HCEC 1CT (cell line): ENCODE results near the gene ZNF775.

Experiments used
- DNase-seq: peaks from one replicate; pipeline ENCODE4 v3.0.0-alpha.2; 2017

Gene ZNF775

DNA sequence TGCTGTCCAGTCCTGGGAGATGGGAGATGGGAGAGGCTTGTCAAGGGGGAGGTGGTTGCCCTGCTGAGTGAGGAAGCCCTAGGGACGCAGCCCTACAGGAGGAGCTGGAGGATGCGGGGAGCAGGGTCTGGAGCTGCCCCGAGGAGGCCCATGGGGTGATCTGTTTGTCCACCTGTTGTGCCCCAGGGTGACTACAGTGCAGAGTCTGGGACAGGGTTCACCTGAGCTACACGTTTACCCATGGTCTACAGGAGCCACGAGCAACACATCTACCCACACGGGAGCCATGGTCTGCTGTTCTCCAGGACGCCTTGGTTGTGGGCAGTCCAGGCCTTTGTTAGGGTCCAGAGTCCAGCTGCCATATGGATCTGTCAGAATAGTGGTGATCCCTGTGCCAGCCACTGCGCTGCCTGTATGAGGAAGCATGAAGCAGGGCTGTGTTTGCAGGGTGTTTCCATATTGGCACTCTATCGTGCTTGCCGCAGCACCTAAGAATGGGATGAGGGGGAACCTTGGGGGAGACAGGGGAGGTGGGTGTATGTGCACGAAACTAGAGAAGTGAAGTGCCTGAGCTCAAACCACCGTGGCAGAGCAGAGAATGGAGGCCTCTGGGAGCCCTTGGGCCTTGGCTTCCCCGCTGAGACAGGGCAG, 23.7 kb downstream of the ZNF775 start:
- no peak for DNase-seq

DNA sequence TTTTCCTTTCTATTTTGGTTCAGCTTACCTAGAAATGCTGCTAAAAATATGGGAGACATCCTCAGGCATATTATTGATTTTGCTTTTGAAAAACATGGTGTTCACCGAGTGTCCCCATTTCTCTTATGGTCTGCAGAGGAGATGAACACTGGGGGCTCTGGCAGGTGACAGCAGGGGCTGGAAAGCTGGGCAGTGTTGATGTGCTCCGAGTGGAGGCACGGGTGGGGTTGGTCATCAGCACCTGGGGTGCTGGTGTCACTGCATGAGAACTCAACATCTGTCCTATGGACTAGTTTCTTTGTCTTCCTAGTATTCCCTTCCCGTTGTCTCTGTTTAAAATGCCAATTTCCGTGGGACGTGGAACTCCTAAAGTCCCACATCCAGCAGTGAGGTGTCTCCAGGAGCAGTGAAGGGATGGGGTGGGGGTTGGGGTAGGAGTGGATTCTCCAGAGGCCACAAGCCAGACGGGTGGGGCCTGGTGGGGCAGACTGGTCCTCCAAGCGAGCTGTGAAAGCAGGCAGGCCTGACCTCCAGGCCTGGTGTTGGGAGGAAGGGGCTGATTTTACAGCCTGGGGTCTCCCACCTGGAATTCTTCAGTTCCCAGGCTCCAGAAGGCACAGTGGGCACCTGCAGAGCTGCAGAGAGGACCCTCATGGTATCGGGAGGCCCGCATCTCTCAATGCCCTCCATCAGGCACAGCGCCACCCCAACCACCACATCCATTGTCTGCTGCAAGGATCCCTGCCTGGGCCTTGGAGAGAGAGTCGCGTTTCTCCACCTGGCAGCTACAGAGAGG, 24.4 kb downstream of the ZNF775 start:
- DNase-seq, result no peak

DNA sequence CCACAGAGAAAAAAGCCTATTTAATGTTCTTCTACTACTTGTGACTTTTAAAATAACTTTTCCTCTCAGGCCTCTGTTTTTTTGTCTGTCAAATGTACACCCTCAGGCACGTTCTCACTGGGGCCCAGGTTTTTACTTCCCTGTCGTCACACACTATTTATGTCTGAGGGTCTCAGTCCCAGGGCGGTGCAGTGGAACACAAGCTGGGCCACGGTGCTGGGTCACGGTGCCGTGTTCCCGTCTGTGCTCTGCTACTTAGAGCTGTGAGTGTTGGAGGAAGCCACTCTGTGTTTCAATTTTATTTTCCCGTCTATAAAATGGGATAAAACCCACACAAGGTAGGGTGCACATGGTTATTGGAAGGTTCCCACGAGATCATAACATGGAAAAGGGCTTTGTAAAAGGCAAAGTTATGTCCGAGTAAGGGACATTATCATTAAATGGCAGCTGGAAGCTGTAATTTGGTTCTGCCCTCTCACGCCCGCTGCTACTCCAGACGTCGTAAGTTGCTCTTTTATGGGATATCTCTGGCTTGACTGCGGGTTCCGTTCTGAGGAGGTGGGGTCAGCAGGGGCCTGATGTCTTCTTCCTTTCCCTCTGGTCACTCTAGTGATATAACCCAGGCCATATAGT, 25.2 kb downstream of the ZNF775 start:
- no peak for DNase-seq

DNA sequence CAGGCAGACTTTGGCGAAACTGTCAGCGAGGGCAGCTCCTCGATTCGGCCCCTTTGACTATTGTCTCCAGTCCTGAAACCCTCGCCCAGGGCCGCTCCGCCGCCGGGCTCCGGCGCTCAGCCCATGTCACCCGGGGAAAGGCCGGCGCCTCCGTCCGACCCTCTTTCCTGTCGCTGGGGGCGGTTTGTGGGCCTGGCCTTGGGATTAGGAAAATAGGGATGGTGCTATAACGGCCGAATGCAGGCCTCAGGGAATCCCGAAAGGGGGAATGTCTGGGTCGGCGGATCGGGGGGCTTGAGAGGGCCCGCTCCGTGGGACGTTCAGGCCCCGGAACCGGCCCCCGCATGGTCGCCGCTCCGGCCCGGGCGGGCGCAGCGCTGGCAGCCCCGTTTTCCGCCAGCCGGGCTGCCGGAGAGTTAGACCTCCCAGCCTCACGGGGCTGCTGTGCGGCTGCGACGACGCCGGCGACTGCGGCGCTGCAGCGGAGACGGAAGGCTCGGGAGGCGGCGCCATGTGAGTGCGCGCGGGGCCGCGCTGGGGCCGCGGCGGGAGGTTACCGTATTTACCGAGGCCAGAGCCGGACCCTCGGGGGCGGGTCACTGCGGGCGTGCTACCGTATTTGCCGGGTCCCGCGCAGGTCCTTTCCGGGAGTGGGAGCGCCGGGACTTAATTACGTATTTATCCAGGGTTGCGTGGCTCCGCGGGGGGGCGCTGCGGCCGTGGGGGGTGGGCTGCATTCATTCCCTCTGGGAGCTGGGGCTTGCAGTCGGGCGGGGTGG, 25.9 kb downstream of the ZNF775 start:
- DNase-seq, result peak; percentile 89

DNA sequence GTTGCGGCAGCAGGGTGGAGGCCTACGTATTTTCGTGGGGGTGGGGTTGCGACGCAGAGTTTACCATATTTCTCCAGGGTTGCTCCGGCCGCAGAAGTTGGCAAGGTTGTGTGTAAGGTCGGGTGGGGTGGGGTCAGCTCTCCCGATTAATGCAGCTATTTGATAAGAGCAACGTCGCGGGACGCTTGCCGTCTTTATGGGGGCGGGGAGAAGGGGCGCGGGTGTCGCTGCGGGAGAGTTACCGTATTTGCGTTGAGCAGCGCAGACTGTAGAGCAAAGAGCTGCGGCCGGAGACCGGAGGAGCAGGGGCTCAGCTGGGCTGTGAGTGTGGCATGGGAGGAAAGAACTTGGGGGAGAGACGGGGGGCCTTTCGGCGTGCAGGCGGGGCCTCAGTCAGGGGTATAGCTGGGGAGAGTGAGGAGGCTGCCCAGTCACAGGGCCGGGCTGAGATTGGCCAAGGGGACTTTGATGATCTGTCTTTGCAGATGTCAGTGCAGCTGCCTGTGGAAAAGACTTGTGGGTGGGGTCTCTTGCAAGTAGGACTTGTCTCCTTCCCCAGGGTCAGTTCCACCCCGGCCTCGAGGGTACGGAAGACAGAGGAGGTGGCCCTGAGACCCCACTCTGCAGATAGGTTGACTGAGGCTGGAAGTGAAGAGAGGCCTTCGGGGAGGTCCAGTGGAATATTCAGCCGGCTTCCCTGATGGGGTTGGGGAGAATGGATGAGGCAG, 26.6 kb downstream of the ZNF775 start:
- no peak for DNase-seq

DNA sequence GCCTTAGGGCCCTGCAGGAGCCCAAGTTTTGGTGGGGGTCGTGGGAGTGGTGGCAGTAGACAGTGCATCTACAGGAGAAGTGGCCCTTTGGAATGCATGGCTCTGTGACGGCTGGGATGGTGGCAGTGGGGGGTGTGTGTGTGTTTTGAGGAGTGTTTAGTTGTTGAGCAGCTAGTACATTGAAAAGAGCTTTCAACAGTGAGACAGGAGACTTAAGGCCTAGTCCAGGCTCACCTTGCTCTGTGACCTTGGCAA, 27.1 kb downstream of the ZNF775 start:
- no peak for DNase-seq

DNA sequence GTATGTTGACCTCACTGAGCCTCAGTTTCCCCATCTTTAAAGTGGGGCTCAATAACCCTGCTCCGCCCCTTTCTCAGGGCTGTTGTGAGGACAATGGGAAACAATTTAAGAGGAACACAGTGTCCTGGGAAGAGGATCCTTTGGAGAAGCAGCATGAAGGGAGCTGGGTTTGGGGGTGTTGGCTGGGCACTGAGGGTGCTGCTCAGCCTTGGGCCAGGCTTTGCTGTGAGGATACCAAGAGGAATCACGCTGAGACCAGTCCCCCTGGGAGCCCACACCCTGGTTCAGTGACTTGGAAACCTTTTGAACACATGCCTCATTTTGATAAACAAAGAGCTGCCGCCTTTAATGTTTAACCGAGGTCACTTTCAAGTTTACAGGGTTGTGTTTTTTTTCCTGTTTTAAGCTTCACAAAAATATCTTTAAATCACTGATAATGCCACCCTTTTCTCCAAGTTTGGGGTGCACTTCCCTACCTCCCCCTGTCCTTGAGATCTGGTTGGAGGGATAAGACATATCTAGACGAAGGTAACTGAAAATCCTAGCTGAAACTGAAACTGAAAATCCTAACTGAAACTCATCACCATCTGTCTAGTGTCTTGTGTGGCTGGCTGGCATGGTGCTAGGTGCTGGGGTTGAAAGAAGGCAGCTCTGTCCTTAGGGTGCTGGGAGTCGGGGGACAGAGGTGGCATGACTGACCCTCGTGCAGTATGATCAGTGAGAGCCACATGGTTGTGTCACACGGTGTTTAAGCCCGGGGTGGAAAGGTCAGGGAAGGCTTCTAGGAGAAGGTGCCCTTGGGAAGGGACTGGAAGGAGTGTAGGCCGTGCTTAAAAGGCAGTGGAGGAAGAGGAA, 27.7 kb downstream of the ZNF775 start:
- no peak for DNase-seq

DNA sequence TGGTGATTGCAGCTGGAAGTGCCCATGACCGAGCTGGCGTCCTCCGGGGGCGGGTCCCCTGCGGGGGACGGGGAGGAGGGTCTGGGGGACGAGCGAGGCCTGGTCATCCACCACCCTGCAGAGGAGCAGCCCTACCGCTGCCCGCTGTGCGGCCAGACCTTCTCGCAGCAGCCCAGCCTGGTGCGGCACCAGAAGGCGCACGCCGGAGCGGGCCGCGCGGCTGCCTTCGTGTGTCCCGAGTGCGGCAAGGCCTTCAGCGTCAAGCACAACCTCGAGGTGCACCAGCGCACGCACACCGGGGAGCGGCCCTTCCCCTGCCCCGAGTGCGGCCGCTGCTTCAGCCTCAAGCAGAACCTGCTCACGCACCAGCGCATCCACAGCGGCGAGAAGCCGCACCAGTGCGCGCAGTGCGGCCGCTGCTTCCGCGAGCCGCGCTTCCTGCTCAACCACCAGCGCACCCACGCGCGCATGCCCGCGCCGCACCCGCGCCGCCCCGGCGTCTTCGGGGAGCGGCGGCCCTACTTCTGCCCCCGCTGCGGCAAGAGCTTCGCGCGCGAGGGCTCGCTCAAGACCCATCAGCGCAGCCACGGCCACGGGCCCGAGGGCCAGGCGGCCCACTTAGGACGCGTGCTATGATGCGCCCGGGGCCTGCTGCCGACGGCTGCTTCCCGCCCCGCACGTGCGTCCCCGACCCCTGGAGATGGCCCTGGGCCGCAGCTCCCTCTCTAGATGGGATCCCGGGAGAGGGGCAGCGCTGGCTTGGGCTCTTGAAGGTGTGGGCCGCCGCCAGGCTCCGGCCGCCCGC, 28.7 kb downstream of the ZNF775 start:
- DNase-seq, result no peak

DNA sequence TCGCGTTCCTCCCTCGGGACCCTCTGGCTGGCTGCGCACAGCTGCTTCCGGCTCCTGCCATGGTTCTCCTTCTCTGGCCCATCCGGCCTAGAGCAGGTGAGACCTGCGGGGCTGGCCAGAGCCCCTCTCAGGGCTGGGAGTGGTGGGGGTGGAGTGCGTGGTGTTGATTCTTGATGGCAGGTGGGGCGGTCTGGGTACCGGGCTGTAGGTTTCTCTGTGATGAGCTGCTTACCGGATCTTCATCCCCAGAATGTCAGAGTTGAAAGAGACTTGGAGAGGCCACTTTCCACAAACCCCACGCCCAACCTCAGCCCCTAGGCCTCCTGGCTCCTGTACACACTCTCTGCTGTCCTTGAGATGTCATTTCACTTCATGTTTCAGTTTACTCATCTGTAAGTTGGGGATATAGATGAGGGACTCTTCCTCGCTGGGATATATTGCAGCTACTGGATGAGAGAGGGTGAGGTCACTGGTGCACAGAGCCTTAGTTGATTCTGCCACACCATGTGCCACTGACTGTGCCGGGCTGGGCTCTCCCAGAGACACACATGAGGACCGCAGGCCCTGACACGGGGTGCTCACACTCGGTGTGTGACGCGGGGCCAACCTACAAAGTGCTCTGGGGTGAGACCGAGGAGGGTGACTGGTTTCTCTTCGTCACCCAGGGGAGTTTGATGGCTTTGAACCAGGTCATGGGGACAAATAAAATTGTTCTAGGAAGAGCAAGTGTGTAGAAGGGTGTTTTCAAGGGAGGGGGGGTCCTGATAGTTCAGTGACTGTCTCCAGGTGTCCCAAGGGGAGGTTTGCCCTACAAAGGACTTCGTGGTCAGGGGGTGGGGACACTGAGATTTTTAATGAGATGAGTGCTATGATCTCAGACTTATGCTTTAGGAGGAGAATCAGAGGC, 29.5 kb downstream of the ZNF775 start:
- DNase-seq, result no peak

DNA sequence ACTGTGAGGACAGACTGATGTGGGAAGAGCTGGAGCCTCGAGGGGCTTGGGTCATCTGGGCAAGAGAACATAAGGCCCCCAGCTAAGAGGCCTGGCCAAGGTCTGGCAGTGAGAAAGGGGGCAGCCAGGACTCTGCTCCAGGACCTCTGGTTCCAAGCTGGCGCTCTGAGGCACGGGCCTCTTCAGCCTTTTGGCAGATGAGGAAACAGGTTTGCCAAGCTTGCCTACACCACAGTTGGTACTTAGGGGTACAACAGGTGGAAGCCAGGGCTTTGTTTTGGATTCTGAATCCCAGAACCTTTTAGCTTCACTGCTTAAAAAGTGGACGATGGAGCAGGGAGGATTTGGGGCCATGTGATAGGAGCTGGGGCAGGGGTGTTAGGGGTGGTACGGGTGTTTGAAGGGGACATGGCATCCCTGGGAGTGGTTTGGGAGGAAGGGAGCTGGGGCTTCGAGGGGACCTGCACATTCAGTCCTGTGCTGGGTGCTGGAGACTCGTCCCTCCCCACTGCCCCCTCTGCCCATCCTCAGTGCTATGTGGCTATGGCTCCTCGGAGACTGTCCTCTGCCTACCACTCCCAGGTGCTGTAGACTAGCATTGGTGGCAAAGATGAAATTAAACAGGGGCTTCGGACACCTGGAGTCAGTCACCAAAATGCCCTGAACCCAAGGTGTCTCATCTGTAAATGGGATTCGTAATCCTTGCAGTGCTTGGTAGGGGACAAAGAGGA, 30.3 kb downstream of the ZNF775 start:
- no peak for DNase-seq

DNA sequence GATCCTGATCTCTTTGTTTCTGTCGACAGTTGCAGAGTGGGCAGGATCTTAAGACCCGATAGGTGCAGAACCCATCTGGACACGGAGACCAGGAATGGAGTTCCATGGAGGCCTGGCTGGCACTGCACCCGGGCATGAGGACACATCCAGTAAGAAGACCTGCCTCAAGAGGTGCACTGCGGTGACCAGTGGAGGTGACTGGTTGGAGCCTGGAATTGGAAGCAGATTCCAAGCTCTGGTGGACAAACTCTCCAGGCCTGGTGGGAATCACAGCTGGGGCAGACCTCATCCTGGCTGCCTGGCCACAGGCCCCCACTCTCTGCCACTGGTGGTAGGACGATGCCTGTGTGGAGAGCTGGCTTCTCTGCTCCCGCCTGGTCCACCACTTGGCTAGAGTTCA, 31.0 kb downstream of the ZNF775 start:
- DNase-seq, result no peak

DNA sequence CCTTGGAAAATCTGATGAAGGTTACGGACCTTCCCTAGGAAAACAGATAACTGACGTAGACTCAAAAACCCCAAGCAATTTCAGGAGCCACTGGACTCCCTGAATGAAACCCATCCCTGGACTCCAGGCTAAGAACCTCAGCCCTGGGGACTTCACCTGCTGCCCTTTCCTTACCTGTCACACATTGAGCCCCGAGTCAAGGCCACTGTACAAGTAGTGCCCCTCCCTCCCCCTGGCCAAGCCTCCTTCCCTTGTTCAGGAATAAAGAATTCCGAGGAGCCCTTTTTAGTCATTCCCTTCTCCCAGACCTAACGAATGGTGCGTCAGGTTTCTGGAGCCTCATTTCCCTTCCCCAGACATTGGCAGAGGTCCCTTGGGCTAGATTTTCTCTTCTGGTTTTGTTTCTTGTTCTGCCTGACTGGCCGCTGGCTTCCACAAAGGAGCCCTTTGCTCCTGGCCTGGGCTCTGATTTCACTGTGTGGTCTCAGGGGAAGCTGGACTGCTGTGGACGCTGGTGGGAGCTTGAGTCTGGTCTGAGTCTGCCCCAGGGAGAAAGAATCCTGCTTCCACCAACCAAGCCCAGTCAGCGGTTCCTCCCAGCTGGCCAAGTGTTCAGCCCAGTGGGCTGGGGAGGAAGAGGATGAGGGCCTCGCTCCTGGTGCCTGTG, 31.7 kb downstream of the ZNF775 start:
- DNase-seq, result no peak

DNA sequence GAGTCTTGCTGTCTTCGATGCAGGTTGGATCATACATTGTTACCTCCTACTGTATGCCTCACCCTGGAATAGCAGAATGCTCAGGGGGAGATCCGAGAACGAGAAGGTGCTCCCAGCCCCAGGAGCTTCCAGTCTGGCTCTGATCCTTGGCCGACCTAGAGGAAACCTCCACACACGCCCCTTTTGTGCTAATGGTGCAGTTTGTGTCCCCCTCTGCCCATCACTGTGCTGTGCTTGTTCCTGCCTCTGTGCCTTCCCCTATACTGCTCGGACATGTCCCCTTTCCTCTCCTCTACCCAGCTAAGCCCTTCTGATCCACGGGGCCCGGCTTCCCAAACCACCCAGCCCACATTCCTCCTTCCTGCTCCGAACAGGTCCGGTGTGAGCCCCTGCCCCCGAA, 32.5 kb downstream of the ZNF775 start:
- no peak for DNase-seq

DNA sequence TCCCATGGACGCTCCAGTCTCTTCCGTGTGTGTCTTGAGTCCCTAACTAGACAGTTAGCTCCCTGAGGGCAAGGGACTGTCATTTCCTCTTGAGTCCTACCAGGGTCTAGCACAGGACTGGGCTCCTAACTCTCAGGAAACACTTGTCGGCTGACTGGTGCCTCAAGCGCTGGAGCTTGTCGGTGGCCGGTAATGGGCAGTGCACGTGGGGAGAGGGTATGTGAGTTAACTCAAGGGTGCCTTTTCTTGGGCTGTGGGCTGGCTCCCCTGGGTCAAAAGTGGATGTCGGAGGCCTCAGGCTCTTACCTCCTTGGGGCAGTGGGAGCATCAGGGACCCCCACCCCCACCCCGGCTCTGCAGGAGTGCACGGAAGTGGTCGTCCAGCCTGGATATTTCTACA, 32.9 kb downstream of the ZNF775 start:
- DNase-seq, result no peak

DNA sequence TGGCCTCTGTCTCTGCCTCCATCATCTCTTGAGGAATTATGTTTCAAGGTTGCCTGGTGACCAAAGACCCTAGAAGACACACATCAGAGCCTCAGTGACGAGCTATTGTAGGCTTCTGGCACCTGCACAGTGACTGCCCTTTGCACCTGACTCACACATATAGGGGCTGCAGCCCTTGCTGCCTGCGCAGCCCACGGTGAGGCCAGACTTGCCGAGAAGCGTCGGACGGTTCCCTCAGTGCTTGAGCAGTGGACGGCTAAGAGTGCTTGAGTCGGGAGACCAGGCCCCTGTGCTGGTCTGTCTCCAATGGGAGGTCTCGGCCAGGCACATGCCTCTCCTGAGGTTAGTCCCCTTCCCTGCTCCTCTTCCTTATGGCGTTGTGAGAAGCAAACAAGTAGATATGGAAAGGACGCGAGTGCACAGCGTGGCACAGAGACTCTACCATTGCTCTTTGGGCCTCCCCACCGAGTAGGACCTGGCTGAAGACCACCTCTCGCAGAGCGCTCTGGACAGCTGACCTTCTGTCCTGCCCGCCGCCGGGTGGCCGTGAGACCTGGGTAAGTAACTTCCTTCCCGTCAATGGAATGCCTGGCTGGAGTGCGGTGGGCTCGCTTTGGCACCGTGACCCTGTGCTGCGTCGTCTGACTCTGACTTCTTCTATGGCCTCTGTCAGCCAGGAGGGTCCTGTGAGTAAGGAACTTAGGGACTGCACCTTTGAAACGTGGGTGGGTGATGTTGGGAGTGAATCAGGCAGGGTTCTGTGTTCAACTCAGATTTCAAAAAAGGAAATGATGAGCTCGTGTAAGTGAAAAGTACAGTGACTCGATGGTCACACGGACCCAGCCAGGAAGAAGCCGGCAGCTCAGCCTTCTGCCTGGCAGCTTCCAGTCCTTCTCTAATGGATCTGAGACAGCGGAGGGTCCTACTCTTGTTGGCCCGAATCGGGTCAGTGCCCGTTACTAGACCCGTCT, 33.7 kb downstream of the ZNF775 start:
- no peak for DNase-seq

DNA sequence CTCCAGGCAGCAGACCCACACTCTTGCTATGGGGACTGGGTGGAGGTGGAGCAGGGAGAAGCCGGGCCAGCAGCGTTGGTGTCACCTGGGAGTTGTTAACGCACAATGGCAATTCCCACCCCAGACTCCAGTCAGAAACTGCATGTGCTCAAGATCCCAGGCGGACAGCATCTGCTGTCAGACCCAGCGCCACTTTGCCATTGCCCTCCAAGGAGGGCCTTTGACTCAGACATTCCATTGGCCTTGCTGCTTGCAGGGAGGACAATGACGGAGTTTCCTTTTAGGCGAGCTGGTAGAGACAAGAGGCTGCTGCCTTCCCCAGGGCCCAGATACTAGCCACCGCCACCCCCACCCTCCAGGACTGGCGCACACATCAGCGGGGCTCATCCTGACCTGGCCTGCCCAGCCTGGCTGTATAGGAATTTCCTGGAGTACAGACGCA, 34.5 kb downstream of the ZNF775 start:
- DNase-seq, result no peak
